ENCODE data around the gene HCAR2.
"Not testable (repeated sequence)": the region's sequence is repeated elsewhere in the genome, so short reads cannot be mapped to it uniquely, and the experiment has no call there.

The HCAR2 gene

DNA sequence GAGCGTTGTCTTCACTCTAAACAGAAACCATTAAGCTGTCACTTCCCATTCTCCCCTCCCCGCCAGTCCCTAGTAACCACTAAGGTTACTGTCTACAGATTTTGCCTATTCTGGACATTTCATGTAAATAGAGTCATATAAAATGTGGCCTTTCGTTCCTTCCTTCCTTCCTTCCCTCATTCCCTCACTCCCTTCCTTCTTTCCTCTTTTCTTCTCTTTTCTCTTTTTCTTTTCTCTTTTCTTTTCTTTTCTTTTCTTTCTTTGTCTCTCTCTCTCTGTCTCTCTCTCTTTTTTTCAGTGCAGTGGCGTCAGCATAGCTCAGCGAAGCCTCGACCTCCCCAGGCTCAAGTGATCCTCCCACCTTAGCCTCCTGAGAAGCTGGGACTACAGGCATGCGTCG, 37.8 kb downstream of the HCAR2 start:
- DNase-seq (ENCODE audit: low spot score), result no peak

DNA sequence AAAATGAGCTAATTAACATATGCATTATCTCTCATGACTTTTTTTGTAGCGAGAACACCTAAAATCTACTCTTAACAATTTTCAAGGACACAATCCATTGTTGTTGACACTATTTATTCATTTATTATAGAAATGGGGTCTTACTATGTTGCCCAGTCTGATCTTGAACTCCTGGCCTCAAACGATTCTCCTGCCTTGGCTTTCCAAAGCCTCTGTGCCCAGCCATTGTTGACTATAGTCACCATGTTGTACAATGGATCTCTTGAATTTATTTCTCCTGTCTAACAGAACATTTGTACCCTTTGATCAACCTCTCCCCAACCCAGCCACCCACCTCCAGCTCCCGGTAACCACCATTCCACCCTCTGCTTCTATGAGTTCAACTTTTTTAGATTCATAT, 41.2 kb downstream of the HCAR2 start:
- no peak for DNase-seq (ENCODE audit: low spot score)

DNA sequence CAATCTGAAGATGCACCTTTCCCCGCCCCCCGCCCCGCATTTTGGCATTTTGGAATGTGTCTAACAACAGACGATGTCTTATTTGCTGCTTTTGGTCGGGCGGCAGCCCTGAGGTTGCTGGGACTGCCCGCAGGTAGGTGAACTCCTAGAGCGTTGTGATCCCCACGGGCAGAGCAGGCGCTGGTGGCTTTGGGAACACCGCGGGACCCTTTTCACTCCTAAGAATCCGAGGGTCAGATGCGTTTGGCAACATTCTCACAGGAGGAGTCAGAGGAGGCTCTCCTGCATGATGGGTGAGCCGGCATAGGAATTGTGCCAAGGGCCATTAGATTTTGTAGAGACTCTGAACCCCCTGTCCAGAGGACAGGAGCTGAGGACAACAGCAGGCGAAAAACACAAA, 41.9 kb downstream of the HCAR2 start:
- DNase-seq (ENCODE audit: low spot score), result no peak

DNA sequence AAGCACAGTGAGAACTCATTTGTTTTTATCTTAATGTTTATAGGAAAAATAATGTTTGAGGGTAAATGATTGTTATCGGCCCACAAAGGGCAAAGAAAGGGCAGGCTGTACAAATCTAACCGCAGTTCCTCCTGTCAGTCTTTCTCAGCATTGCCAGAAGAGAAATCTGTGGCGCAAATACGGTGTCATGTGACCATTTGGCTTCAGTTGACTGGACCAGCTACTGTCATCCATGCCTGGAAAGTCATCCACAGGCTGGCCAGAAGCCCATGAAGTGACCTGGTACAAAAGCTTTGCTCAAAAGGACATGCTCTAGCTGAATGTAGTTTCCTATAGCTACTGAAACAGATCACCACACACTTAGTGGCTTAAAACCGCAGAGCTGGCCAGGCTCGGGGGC, 43.6 kb downstream of the HCAR2 start:
- no peak for DNase-seq (ENCODE audit: low spot score)

DNA sequence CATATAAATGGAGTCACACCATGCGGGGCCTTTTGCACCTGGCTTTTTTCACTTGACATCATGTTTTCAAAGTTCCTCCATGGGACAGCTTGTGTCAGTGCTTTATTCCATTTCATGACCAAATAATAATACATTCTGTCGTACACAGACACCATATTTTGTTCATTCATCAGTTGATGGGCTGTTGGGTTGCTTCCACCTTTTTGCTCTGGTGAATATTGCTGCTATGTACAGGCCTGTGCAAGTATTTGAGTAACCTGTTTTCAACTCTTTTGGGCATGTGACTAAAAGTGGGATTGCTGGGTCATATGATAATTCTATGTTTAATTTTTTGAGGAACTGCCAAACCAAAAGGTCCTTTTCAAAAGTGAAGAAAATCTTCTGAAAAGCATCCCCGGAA, 46.9 kb downstream of the HCAR2 start:
- no peak for DNase-seq (ENCODE audit: low spot score)

DNA sequence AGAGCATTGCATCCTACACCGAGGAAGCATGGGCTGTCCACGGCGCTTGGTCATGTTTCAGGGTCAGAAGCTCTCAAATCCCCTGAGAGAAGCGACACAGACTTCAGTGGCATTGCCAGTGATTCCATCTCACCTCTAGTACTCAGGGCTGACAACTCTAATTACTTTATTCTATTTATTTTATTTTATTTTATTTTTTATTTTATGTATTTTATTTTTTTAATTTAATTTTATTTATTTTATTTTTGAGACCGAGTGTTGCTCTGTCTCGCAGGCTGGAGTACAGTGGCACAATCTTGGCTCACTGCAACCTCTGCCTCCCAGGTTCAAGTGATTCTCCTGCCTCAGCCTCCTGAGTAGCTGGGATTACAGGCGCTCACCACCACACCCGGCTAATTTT, 49.9 kb downstream of the HCAR2 start:
- DNase-seq (ENCODE audit: low spot score), result not testable (repeated sequence)

DNA sequence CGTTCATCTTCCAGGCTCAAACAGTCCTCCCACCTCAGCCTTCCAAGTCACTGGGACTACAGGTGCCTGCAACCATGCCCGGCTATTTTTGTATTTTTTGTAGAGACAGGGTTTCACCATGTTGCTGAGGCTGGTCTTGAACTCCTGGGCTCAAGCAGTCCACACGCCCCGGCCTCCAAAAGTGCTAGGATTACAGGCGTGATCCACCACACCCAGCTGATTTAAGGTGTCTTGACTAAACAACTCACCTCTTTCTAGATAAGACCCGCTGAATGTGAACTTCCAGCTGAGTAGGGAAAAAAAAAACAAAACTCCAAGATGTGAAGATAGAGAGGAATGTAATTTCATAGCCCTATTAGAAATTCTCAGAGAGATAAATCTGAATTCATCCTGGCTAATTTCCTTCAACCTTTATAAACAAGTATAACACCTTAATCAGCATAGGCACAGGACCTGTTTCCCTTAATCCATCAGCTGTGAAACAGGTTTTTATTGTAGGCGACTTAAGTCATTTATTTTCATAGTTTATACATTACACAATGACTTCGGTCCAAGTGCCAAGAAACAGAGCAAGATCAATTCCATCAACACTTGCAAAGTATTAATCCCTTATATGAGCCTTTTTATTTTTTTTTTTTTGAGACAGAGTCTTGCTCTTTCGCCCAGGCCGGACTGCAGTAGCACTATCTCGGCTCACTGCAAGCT, 51.5 kb downstream of the HCAR2 start:
- DNase-seq (ENCODE audit: low spot score), result no peak
